Stomach smooth muscle (tissue), 2 donors: ENCODE data around the gene CHN2.

Experiments
- H3K27ac ChIP-seq: one replicate; pipeline ENCODE4 v1.7.0; 2013; ENCODE audit warnings: mild to moderate bottlenecking, low read length, inconsistent platforms
- H3K27me3 ChIP-seq, 2 donors: one replicate each; pipeline ENCODE4 v1.7.0; 2013; ENCODE audit warnings: low read length in 2 of 2; ENCODE audit not compliant: insufficient read depth in 2 of 2, control insufficient read depth in 1 of 2
- H3K36me3 ChIP-seq, 2 donors: one replicate each; pipeline ENCODE4 v1.7.0; 2013; ENCODE audit warnings: low read length in 2 of 2; ENCODE audit not compliant: control insufficient read depth in 2 of 2, insufficient read depth in 2 of 2
- H3K4me1 ChIP-seq: one replicate; pipeline ENCODE4 v1.7.0; 2013; ENCODE audit warnings: low read length; ENCODE audit not compliant: control insufficient read depth, insufficient read depth
- H3K4me3 ChIP-seq, 2 donors: one replicate each; pipeline ENCODE4 v1.7.0; 2013; ENCODE audit warnings: low read length in 2 of 2
- H3K9ac ChIP-seq, 2 donors: one replicate each; pipeline ENCODE4 v1.7.0; 2013; ENCODE audit warnings: low read length in 2 of 2, mild to moderate bottlenecking in 1 of 2
- H3K9me3 ChIP-seq, 2 donors: one replicate each; pipeline ENCODE4 v1.7.0; 2013; ENCODE audit warnings: low read length in 2 of 2; ENCODE audit not compliant: control insufficient read depth in 2 of 2
- donor health status: healthy.
- donor health status: Pancreatic carcinoma.

CHN2 gene

GRCh38 chr7:29381206-29382094 is 186.9 kb downstream of the CHN2 start:
- Histone ChIP-seq H3K4me3 (no peak overlapping the region), H3K27ac (no peak overlapping the region), H3K9me3 (no peaks in the 10 kb centered on the region), H3K36me3 (no peaks in the 10 kb centered on the region), H3K27me3 (no peaks in the 10 kb centered on the region), H3K4me1 (no peaks in the 10 kb centered on the region), H3K9ac (no peak overlapping the region)

GRCh38 chr7:29384277-29384676 is 189.7 kb downstream of the CHN2 start:
- no peaks in the 10 kb centered on the region for H3K4me1 ChIP-seq
- H3K27me3 ChIP-seq, result no peaks in the 10 kb centered on the region
- no peaks in the 10 kb centered on the region for H3K36me3 ChIP-seq
- no peak overlapping the region for H3K27ac ChIP-seq
- H3K9me3 ChIP-seq, result no peaks in the 10 kb centered on the region
- H3K9ac ChIP-seq, result no peak overlapping the region
- no peak overlapping the region for H3K4me3 ChIP-seq

DNA sequence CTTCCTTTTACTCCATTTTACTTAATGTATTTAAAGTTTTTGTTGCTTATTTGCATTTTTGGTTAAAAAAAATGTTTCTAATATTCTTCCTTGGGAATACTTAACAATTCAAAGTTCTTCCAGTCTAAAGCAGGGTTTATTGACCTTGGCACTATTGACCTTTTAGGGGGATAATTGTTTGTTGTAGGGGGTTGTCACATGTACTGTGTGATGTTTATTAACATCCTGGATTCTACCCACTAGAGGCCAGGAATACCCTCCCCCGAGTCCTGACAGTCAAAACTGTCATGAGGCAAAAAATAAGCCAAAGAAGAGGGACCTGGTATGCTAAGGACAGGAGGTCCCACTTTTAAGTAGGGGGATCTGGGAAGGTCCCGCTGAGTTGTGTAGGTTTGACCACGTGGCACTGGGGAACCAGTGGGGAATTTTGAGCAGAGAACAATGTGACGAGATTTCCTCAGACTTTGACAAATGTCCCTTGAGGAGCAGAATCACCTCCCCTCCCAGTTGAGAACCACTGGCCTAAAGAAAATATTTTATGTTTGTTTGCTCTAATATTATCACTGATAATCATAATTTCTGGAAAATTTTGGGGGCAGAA is 190.7 kb downstream of the CHN2 start:
- Histone ChIP-seq H3K4me1 (no peaks in the 10 kb centered on the region), H3K27me3 (no peaks in the 10 kb centered on the region), H3K4me3 (no peak overlapping the region), H3K9me3 (no peaks in the 10 kb centered on the region), H3K36me3 (no peaks in the 10 kb centered on the region), H3K27ac (no peak overlapping the region), H3K9ac (no peak overlapping the region)

- Histone ChIP-seq H3K27me3 (no peaks in the 10 kb centered on the region), H3K9ac (no peak overlapping the region), H3K27ac (no peak overlapping the region), H3K4me3 (no peak overlapping the region), H3K36me3 (no peaks in the 10 kb centered on the region), H3K9me3 (no peaks in the 10 kb centered on the region), H3K4me1 (no peaks in the 10 kb centered on the region)
These were observed 191.7 kb downstream of the CHN2 start for GRCh38 chr7:29386196-29386765.

- Histone ChIP-seq H3K9me3 (no peaks in the 10 kb centered on the region), H3K9ac (no peak overlapping the region), H3K27me3 (no peaks in the 10 kb centered on the region), H3K4me3 (no peak overlapping the region), H3K27ac (no peak overlapping the region), H3K36me3 (no peaks in the 10 kb centered on the region), H3K4me1 (no peaks in the 10 kb centered on the region)
These were observed 196.7 kb downstream of the CHN2 start for GRCh38 chr7:29391262-29391661.

GRCh38 chr7:29394321-29394720 is 199.7 kb downstream of the CHN2 start:
- H3K4me3 ChIP-seq, result no peak overlapping the region
- no peaks in the 10 kb centered on the region for H3K36me3 ChIP-seq
- H3K9me3 ChIP-seq, result no peaks in the 10 kb centered on the region
- H3K4me1 ChIP-seq, result no peaks in the 10 kb centered on the region
- H3K27me3 ChIP-seq, result peaks cover 0 to 2% of the 10 kb centered on the region in 2 donors
- H3K9ac ChIP-seq, result no peak overlapping the region
- no peak overlapping the region for H3K27ac ChIP-seq

DNA sequence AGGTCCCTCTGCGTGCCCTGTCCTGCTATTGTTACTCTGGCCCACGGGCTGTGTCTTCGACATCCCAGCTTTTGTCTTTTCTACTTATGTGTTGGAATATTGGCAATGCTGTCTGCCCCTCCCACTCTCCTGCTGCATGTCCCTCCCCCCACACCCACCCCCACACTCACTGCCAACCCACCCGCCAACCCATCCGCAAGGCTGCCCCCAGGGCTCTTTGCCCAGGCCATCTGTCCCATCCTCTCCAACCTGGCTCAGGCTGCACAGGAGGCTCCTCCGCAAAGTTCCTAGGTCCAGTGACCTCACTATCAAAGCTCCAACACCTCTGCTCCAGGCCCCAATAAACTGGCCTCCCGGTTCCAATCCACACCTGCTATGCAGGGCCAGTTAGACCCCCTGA is 202.0 kb downstream of the CHN2 start:
- H3K27ac ChIP-seq, result no peak overlapping the region

DNA sequence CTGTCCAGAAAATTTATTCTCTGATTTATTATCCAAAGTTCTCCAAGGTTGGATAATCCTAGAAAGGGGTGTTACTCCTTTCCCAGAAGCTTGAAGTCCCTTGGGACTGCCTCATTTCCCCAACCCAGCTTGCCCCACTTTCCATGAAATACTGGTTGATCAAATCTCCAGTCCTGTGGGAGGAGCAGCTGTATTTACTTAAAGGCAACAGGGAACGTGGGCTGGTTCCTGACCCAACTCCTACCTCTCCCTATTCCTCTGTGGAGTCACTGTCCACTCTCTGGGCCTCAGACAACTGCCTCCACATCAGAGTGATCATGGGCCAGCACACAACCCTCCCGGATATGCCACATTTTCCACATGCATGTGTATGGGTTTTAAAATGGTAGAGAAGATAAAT is 202.8 kb downstream of the CHN2 start:
- no peak overlapping the region for H3K4me3 ChIP-seq
- no peak overlapping the region for H3K9ac ChIP-seq
- no peaks in the 10 kb centered on the region for H3K36me3 ChIP-seq
- H3K4me1 ChIP-seq, result peaks cover 2% of the 10 kb centered on the region
- peaks cover 0 to 2% of the 10 kb centered on the region in 2 donors for H3K27me3 ChIP-seq
- no peaks in the 10 kb centered on the region for H3K9me3 ChIP-seq
- H3K27ac ChIP-seq, result no peak overlapping the region

More for the DNA sequence above, 202.0 kb downstream of the CHN2 start:
- H3K4me3 ChIP-seq, result no peak overlapping the region
- H3K9me3 ChIP-seq, result no peaks in the 10 kb centered on the region
- no peak overlapping the region for H3K9ac ChIP-seq
- H3K36me3 ChIP-seq, result no peaks in the 10 kb centered on the region
- peaks cover 0 to 2% of the 10 kb centered on the region in 2 donors for H3K27me3 ChIP-seq
- no peaks in the 10 kb centered on the region for H3K4me1 ChIP-seq

DNA sequence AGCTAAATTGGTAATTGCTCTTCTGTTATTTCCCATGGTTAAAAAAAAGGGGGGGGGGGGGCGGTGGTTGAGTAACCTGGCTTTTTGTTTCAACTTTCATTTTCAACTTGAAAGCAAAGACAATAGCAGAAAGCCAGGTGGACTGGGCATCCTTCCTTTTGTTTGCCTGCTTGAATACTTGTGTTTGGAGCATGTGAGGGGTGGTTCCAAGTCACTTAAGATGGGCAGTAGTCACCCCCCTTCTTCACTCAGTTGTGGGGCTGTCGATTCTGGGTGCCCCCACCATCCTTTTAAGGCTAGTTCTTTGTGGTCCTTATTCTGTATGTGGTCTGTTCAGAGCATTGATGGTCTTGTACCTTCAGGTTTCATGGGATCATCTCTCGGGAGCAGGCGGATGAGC is 203.4 kb downstream of the CHN2 start:
- no peak overlapping the region for H3K4me3 ChIP-seq
- H3K36me3 ChIP-seq, result no peaks in the 10 kb centered on the region
- no peaks in the 10 kb centered on the region for H3K9me3 ChIP-seq
- H3K27me3 ChIP-seq, result peaks cover 0 to 2% of the 10 kb centered on the region in 2 donors
- no peak overlapping the region for H3K27ac ChIP-seq
- peaks cover 2% of the 10 kb centered on the region for H3K4me1 ChIP-seq
- H3K9ac ChIP-seq, result no peak overlapping the region

DNA sequence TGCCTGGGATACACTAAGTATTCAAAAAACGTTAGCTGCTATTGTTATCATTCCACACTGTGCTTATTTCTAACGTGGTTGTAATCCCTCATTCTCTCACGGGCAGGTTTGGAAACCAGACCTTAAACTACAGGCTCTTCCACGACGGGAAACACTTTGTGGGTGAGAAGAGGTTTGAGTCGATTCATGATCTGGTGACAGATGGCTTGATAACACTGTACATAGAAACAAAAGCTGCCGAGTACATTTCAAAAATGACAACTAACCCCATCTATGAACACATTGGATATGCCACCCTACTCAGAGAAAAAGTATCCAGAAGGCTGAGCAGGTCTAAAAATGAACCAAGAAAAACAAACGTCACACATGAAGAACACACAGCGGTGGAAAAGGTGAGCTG is 205.9 kb downstream of the CHN2 start:
- Histone ChIP-seq H3K36me3 (no peaks in the 10 kb centered on the region), H3K9me3 (no peaks in the 10 kb centered on the region), H3K4me3 (no peak overlapping the region), H3K27me3 (peaks cover 0 to 2% of the 10 kb centered on the region in 2 donors), H3K4me1 (peaks cover 2% of the 10 kb centered on the region), H3K27ac (no peak overlapping the region), H3K9ac (no peak overlapping the region)

DNA sequence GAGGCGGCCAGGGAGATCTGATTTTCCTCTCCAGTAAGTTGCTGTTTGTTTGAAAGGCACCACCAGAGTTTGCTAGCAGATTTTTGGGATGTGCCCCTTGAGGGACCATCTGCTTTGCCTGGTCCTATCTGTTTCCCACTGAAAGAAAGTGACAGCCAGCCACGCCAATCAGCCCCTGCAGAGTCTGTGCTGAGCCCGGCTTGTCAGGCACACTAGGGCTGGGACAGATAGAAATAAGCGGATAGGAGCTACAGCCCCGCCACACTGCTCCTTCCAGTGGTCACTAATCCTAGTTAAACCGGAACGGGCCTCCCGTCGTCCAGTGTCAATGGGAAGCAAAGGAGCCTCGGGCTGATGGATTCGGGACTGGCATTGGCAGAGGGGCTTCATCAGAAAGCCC is 207.2 kb downstream of the CHN2 start:
- H3K36me3 ChIP-seq, result no peaks in the 10 kb centered on the region

More for the DNA sequence above, 207.2 kb downstream of the CHN2 start:
- no peak overlapping the region for H3K9ac ChIP-seq
- H3K27ac ChIP-seq, result no peak overlapping the region
- H3K4me3 ChIP-seq, result no peak overlapping the region
- peaks cover 0 to 2% of the 10 kb centered on the region in 2 donors for H3K27me3 ChIP-seq
- H3K9me3 ChIP-seq, result no peaks in the 10 kb centered on the region
- peaks cover 4% of the 10 kb centered on the region for H3K4me1 ChIP-seq
